Nucleus accumbens (tissue), 56 donors: ENCODE data around the gene CLPTM1.
A peak's percentile ranks its signal among the peaks of the same experiment; 100 is the strongest.
"Not testable (repeated sequence)": the region's sequence is repeated elsewhere in the genome, so short reads cannot be mapped to it uniquely, and the experiment has no call there.

Experiments used
- DNase-seq, 56 donors: peaks; one replicate each; lab custom pipeline; 2025; lab: John Stamatoyannopoulos, UW

The CLPTM1 gene

GRCh38 chr19:44954649-44955504, at the start of gene CLPTM1:
CLPTM1 (plus strand) TSS chr19:44955380; CDS start chr19:44955396, 16 bp downstream.
- peak in 55 of 56 donors; percentile 78 to 98 (median 94) for DNase-seq

DNA sequence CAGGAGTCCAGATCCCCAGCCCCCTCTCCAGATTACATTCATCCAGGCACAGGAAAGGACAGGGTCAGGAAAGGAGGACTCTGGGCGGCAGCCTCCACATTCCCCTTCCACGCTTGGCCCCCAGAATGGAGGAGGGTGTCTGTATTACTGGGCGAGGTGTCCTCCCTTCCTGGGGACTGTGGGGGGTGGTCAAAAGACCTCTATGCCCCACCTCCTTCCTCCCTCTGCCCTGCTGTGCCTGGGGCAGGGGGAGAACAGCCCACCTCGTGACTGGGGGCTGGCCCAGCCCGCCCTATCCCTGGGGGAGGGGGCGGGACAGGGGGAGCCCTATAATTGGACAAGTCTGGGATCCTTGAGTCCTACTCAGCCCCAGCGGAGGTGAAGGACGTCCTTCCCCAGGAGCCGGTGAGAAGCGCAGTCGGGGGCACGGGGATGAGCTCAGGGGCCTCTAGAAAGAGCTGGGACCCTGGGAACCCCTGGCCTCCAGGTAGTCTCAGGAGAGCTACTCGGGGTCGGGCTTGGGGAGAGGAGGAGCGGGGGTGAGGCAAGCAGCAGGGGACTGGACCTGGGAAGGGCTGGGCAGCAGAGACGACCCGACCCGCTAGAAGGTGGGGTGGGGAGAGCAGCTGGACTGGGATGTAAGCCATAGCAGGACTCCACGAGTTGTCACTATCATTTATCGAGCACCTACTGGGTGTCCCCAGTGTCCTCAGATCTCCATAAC, 49.6 kb upstream of the CLPTM1 start, which contains the start of gene APOE:
Gene APOE (plus strand): TSS at position 360 of the 724 bp plus-strand sequence. CDS start 829 bp downstream, outside the sequence.
- peak in 49 of 56 donors; percentile 10 to 77 (median 41) for DNase-seq

- no peak for DNase-seq
These were observed 47.6 kb upstream of the CLPTM1 start for GRCh38 chr19:44907613-44908012.

DNA sequence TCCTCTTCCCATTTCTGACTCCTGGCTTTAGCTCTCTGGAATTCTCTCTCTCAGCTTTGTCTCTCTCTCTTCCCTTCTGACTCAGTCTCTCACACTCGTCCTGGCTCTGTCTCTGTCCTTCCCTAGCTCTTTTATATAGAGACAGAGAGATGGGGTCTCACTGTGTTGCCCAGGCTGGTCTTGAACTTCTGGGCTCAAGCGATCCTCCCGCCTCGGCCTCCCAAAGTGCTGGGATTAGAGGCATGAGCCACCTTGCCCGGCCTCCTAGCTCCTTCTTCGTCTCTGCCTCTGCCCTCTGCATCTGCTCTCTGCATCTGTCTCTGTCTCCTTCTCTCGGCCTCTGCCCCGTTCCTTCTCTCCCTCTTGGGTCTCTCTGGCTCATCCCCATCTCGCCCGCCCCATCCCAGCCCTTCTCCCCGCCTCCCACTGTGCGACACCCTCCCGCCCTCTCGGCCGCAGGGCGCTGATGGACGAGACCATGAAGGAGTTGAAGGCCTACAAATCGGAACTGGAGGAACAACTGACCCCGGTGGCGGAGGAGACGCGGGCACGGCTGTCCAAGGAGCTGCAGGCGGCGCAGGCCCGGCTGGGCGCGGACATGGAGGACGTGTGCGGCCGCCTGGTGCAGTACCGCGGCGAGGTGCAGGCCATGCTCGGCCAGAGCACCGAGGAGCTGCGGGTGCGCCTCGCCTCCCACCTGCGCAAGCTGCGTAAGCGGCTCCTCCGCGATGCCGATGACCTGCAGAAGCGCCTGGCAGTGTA, 46.9 kb upstream of the CLPTM1 start:
- DNase-seq: no peak

GRCh38 chr19:44908836-44909261, 46.3 kb upstream of the CLPTM1 start:
- no peak for DNase-seq

DNA sequence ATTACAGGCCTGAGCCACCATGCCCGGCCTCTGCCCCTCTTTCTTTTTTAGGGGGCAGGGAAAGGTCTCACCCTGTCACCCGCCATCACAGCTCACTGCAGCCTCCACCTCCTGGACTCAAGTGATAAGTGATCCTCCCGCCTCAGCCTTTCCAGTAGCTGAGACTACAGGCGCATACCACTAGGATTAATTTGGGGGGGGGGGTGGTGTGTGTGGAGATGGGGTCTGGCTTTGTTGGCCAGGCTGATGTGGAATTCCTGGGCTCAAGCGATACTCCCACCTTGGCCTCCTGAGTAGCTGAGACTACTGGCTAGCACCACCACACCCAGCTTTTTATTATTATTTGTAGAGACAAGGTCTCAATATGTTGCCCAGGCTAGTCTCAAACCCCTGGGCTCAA, 45.4 kb upstream of the CLPTM1 start:
- peak in 1 of 56 donors; percentile 41 for DNase-seq

DNA sequence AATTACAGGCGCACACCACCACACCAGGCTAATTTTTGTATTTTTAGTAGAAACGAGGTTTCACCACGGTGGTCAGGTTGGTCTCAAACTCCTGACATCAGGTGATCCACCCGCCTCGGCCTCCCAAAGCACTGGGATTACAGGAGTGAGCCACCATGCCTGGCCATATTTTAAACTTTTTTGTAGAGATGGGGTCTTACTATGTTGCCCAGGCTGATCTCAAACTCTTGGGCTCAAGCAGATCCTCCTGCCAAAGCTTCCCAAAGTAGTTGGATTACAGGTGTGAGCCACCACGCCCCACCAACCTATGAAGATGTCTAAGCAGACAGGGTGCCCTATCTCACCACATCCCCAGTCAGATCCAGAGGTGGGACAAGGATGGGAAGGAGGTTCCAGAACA, 43.3 kb upstream of the CLPTM1 start:
- not testable (repeated sequence) for DNase-seq

- DNase-seq: peak; percentile 8 to 93 (median 80)
These were observed 42.3 kb upstream of the CLPTM1 start for GRCh38 chr19:44912854-44913253.

GRCh38 chr19:44913512-44914432, 41.4 kb upstream of the CLPTM1 start:
- DNase-seq: peak in 2 of 56 donors; percentile 24 to 38

- peak in 54 of 56 donors; percentile 13 to 89 (median 69) for DNase-seq
These were observed 40.6 kb upstream of the CLPTM1 start, which contains the start of gene APOC1 for GRCh38 chr19:44914433-44915206. APOC1 (plus strand) TSS chr19:44914608; CDS start chr19:44914892, 284 bp downstream.

GRCh38 chr19:44924243-44924725, 30.9 kb upstream of the CLPTM1 start:
- DNase-seq: no peak

GRCh38 chr19:44925114-44925891, 29.9 kb upstream of the CLPTM1 start:
- peak in 55 of 56 donors; percentile 25 to 94 (median 81) for DNase-seq

DNA sequence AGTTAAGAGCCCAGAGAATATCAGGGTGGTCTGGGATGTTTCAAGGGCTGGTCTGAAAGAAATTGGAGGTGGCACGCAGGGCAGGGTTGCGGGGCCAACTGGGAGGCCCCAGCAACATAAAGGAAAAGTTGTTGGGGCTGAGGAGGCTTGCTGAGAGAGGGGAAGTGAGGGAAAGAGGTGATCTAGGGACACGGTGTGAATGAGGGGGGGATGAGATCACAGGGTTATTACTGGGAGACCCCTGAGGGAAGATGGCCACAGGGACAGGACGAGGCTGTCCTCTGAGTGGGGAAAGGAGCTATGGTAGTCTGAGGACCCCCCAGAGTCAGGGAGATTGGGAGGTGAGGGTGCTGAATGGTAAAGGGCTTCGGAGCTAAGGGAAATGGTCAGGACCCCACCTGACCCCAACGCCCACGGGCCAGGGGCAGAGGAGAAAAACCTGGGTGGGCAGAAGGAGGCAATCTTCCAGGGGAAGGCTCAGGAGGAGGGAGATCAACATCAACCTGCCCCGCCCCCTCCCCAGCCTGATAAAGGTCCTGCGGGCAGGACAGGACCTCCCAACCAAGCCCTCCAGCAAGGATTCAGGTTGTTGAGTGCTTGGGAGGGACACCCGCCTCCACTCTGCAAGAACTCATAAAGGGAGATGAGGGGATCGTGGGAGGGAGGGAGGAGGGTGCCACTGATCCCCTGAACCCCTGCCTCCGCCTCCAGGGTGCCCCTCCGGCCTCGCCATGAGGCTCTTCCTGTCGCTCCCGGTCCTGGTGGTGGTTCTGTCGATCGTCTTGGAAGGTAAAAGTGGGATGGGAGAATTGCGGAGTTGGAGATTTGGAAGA, 28.7 kb upstream of the CLPTM1 start:
- DNase-seq: not testable (repeated sequence)

GRCh38 chr19:44927746-44928145, 27.4 kb upstream of the CLPTM1 start:
- no peak for DNase-seq

DNA sequence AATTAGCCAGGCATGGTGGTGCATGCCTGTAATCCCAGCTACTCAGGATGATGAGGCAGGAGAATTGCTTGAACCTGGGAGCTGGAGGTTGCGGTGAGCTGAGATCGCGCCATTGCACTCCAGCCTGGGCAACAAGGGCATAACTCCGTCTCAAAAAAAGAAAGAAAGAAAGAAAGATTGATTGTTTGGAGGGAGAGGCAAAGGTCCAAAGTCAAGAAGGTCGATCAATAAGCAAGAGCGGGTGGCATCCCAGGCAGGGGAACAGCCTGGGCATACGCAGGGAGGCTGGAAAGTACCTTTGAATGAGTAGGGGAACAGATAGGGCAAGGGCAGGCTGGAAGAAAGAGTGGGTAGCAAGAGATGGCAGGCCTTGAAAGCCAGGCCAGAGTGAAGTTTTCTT, 25.1 kb upstream of the CLPTM1 start:
- no peak for DNase-seq

DNA sequence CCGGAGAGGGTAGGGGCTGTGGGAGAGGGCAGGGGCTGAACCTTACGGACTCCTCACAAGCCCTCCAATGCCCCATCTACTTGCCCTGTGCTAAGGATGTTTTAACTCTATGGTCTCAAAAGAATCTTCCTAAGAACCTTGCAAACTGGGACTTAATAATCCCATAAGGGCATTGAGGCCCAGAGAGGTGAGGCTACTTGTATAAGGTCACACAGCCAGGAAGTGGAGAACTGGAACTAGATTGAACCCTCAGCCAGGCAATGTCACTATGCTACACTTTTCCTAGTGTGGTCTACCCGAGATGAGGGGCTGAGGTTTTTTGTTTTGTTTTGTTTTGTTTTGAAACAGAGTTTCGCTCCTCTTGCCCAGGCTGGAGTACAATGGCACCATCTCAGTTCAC, 23.6 kb upstream of the CLPTM1 start:
- no peak for DNase-seq

DNA sequence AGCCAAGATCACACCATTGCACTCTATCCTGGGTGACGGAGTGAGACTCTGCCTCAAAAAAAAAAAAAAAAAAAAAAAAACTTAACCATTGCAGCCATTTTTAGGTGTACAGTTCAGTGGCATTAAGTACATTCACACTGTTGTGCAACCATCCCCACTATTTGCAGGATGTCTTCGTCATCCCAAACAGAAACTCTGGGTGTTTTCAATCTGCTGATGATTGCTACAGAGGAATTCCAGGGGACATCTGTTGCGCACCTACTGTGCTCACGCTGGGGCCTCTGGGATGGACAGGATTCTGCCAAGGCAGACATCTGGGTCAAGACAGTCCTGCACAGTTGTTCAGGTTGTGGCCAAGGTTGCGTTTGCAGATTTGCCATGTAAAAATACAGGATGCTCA, 15.5 kb upstream of the CLPTM1 start:
- no peak for DNase-seq
